ENCODE results near the gene HSPB2.

- TF ChIP-seq CTCF (IDR thresholded peaks at IDR 0.05): no peak
- TF ChIP-seq POLR2A (IDR thresholded peaks at IDR 0.05): no peak
These were observed 8.4 kb downstream of the HSPB2 start for GRCh38 chr11:111920908-111921307.
